Smooth muscle cell (in vitro differentiated cells): ENCODE results near the gene SMTNL2. TPM values are rescaled to one million over a fixed set of nuclear protein-coding genes. Genes with fewer than 3 reads are reported as not detected.

ENCODE experiments used
- DNase-seq: peaks from one replicate; lab custom pipeline; 2025; ENCODE audit not compliant: unreplicated experiment; lab: John Stamatoyannopoulos, UW
- H2AFZ ChIP-seq: fragments of 200-600 bp; sonication (generic); 2 replicates; pipeline ENCODE4 v1.6.0; 2016; ENCODE audit warnings: antibody characterized with exemption, low read depth, mild to moderate bottlenecking
- H3F3A ChIP-seq: fragments of 200-600 bp; sonication (generic); 2 replicates; pipeline ENCODE4 v1.6.0; 2017; ENCODE audit warnings: antibody characterized with exemption, low read depth
- H3K27ac ChIP-seq: fragments of 200-600 bp; sonication (generic); 2 replicates; pipeline ENCODE4 v1.5.1; 2016; ENCODE audit warnings: low read depth, mild to moderate bottlenecking
- H3K27me3 ChIP-seq: fragments of 200-600 bp; sonication (generic); 2 replicates; pipeline ENCODE4 v1.6.1; 2016; ENCODE audit warnings: low read depth, mild to moderate bottlenecking
- H3K36me3 ChIP-seq: fragments of 200-600 bp; sonication (generic); 2 replicates; pipeline ENCODE4 v1.5.1; 2016; ENCODE audit warnings: low read depth
- H3K4me1 ChIP-seq: fragments of 200-600 bp; sonication (generic); 2 replicates; pipeline ENCODE4 v1.5.1; 2016; ENCODE audit warnings: low read depth
- H3K4me2 ChIP-seq: fragments of 200-600 bp; sonication (generic); 2 replicates; pipeline ENCODE4 v1.6.0; 2016; ENCODE audit warnings: mild to moderate bottlenecking
- H3K4me3 ChIP-seq: fragments of 200-600 bp; sonication (generic); 2 replicates; pipeline ENCODE4 v1.5.1; 2016; ENCODE audit warnings: mild to moderate bottlenecking
- H3K79me2 ChIP-seq: fragments of 200-600 bp; sonication (generic); 2 replicates; pipeline ENCODE4 v1.6.0; 2016; ENCODE audit warnings: low read depth, mild to moderate bottlenecking
- H3K9ac ChIP-seq: fragments of 200-600 bp; sonication (generic); 2 replicates; pipeline ENCODE4 v1.6.0; 2016; ENCODE audit warnings: low read depth
- H3K9me3 ChIP-seq: fragments of 200-600 bp; sonication (generic); replicated peaks from 2 replicates; pipeline ENCODE4 v1.5.1; 2016; ENCODE audit warnings: low read depth
- H4K20me1 ChIP-seq: fragments of 200-600 bp; sonication (generic); 2 replicates; pipeline ENCODE4 v1.6.0; 2016; ENCODE audit warnings: low read depth
- WGBS: methylation state at CpG from one replicate; pipeline ENCODE4 v1.1.7; 2016; ENCODE audit warnings: low lambda C conversion rate; 5-methylcytosine and 5-hydroxymethylcytosine counted together
- polyA plus RNA-seq: library from polyadenylated mRNA; unstranded; fragments of >200 nt; fragmentation: Nextera tagmentation; extraction: Ambion mirVana; gene quantifications from 2 replicates; pipeline ENCODE4 v1.2.1, GENCODE V29; 2016
- total RNA-seq: library from RNA; depleted of rRNA; stranded (reverse); fragments of >200 nt; gene quantifications from 2 replicates; pipeline ENCODE4 v1.2.3, GENCODE V29; 2014
- TF ChIP-seq, protein P1 (sequence below): fragments of 200-600 bp; sonication (generic); IDR thresholded peaks from 2 replicates; pipeline ENCODE4 v1.5.1; 2017; ENCODE audit warnings: borderline replicate concordance, mild to moderate bottlenecking, antibody characterized with exemption; ENCODE audit not compliant: insufficient read depth, poor library complexity, severe bottlenecking

Gene SMTNL2
- total and polyA plus RNA-seq, 2 experiments from 2014 or later, result 5.1 to 8.3 TPM

DNA sequence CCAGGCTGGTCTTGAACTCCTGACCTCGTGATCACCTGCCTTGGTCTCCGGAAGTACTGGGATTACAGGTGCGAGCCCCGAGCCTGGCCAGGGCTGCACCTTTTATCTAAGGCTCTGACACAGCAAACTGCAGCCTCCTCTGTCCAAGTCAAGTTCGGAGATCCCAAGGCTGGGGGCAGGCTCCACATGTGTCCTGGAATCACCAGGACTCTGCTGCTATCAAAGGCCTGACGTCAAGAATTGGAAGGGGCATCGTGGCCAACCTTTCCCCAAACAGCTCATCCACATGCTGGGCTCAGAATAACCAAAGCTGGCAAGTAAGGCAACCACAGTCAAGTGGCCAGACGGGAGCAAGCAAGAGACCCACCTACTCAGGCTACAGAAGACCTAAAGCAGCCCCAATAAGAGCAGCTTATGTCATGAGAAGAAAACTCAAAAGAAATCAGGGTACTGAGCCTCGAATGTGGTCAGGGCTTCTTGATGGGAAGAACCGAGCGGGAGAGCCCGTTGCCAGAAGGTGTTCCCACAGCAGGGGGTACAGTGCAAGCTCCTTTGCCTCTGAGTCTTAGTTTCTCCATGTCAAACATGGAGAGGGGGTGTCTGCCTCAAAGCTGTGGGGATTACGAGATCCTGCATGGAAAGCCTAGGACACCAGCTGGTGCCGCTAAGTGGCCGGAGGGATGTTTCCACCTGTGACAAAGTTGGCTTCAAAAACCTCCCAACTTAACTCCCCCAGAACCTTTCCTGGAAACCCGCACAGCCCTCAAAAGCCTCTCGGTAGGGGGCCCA is 37.0 kb upstream of the SMTNL2 start:
- Histone ChIP-seq H3K36me3 (no peaks in the 10 kb centered on the region), H3F3A (no peaks in the 10 kb centered on the region), H3K27ac (no peak overlapping the region), H3K9ac (no peak overlapping the region), H3K4me3 (no peak overlapping the region), H3K4me1 (no peaks in the 10 kb centered on the region), H4K20me1 (no peaks in the 10 kb centered on the region), H3K4me2 (no peak overlapping the region), H3K27me3 (no peaks in the 10 kb centered on the region), H3K9me3 (no peaks in the 10 kb centered on the region), H2AFZ (no peak overlapping the region), H3K79me2 (no peaks in the 10 kb centered on the region)
- 96% methylated on average over 17 of the region's 17 CpGs for WGBS
- DNase-seq, result no peak
- TF ChIP-seq, protein P1, sequence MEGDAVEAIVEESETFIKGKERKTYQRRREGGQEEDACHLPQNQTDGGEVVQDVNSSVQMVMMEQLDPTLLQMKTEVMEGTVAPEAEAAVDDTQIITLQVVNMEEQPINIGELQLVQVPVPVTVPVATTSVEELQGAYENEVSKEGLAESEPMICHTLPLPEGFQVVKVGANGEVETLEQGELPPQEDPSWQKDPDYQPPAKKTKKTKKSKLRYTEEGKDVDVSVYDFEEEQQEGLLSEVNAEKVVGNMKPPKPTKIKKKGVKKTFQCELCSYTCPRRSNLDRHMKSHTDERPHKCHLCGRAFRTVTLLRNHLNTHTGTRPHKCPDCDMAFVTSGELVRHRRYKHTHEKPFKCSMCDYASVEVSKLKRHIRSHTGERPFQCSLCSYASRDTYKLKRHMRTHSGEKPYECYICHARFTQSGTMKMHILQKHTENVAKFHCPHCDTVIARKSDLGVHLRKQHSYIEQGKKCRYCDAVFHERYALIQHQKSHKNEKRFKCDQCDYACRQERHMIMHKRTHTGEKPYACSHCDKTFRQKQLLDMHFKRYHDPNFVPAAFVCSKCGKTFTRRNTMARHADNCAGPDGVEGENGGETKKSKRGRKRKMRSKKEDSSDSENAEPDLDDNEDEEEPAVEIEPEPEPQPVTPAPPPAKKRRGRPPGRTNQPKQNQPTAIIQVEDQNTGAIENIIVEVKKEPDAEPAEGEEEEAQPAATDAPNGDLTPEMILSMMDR, result no peak

DNA sequence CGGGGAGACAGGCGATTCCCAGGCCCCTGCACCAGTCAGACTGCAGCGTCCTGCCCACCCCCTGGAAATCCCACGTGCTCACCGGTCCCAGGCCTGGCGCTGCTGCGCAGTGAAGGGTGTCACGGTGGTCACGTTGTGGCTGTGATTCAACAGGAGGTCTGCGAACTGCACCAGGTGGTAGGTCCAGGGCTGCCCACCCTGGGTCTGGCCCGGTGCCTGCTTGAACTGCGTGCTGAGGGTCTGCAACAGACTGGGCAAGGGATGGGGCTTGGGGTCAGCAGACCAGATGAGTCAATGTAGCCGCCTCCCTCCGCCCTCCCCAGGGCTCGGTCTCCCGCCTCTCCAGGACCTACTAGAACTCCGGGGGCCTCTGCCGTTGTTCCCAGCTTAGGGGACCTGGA is 36.3 kb upstream of the SMTNL2 start:
- over 99% methylated on average over 18 of the region's 18 CpGs for WGBS
- H3K27me3 ChIP-seq, result no peaks in the 10 kb centered on the region
- H3K36me3 ChIP-seq, result no peaks in the 10 kb centered on the region

DNA sequence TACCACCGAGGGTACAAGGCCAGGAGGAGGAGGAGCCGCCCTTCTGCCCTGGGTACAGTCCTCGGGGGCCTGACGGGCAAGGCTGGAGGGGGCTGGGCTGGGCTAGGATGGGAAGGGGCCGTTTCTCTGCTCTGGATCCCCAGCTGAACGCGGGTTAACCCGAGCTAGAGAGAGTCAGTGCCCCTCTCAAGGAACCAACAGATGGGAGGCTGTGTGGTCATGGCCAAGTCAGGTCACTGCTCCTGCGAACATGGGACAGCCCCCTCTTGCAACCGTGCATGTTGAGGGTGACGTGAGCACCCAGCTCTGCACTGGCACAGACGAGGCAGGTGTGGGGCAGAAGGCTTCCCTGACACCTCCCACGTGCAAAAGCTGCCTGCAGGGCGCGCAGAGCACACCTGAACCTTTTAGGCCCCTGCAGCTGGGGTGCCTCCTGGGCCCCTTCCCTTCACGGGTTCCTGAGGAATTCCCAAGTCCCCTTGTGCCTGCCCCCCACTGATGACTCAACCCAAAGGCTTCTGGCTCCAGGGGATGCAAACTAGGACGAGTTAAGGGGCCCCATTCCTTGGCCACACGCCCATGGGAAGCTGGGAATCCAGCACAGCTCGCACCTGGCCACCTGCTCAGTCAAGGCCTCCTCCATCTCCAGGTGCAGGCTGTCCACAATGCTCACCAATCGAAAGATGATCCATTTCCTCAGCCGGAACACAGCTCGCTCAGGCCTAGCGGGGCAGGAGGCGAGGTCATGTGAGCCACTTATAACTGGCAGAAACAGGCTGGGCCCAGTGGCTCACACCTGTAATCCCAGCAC is 35.4 kb upstream of the SMTNL2 start:
- DNase-seq, result no peak
- no peak overlapping the region for H3K9ac ChIP-seq
- no peaks in the 10 kb centered on the region for H3F3A ChIP-seq
- H3K9me3 ChIP-seq, result no peaks in the 10 kb centered on the region
- TF ChIP-seq, protein P1, result no peak
- H2AFZ ChIP-seq, result no peak overlapping the region
- peaks cover 2% of the 10 kb centered on the region for H3K4me1 ChIP-seq
- no peaks in the 10 kb centered on the region for H4K20me1 ChIP-seq
- peaks cover 7% of the 10 kb centered on the region for H3K79me2 ChIP-seq
- no peak overlapping the region for H3K4me3 ChIP-seq
- no peak overlapping the region for H3K4me2 ChIP-seq
- no peaks in the 10 kb centered on the region for H3K27me3 ChIP-seq
- WGBS, result 89% methylated on average over 24 of the region's 24 CpGs
- H3K36me3 ChIP-seq, result no peaks in the 10 kb centered on the region
- H3K27ac ChIP-seq, result no peak overlapping the region

More for the DNA sequence above, 36.3 kb upstream of the SMTNL2 start:
- Histone ChIP-seq H3K79me2 (no peaks in the 10 kb centered on the region), H3K27ac (no peak overlapping the region), H3K9ac (no peak overlapping the region), H3K4me2 (no peak overlapping the region), H3K4me3 (no peak overlapping the region), H4K20me1 (no peaks in the 10 kb centered on the region), H3K9me3 (no peaks in the 10 kb centered on the region), H2AFZ (no peak overlapping the region), H3K4me1 (no peaks in the 10 kb centered on the region), H3F3A (no peaks in the 10 kb centered on the region)
- DNase-seq, result no peak
- TF ChIP-seq, protein P1, result no peak
